Measurements from ENCODE around the gene FRMD4A.
"Not testable (repeated sequence)": the region's sequence is repeated elsewhere in the genome, so short reads cannot be mapped to it uniquely, and the experiment has no call there.

Gene FRMD4A

GRCh38 chr10:14236341-14236740 is 94.4 kb downstream of the FRMD4A start:
- H3K36me3 ChIP-seq (ENCODE audit: low read length), result no peaks in the 10 kb centered on the region
- H3K27me3 ChIP-seq (ENCODE audit: low read length), result no peaks in the 10 kb centered on the region
- H3K79me2 ChIP-seq (ENCODE audit: insufficient read depth, low read length), result no peaks in the 10 kb centered on the region
- H2AFZ ChIP-seq (ENCODE audit: low read depth, low read length, severe bottlenecking), result no peak overlapping the region
- TF ChIP-seq, protein P1, sequence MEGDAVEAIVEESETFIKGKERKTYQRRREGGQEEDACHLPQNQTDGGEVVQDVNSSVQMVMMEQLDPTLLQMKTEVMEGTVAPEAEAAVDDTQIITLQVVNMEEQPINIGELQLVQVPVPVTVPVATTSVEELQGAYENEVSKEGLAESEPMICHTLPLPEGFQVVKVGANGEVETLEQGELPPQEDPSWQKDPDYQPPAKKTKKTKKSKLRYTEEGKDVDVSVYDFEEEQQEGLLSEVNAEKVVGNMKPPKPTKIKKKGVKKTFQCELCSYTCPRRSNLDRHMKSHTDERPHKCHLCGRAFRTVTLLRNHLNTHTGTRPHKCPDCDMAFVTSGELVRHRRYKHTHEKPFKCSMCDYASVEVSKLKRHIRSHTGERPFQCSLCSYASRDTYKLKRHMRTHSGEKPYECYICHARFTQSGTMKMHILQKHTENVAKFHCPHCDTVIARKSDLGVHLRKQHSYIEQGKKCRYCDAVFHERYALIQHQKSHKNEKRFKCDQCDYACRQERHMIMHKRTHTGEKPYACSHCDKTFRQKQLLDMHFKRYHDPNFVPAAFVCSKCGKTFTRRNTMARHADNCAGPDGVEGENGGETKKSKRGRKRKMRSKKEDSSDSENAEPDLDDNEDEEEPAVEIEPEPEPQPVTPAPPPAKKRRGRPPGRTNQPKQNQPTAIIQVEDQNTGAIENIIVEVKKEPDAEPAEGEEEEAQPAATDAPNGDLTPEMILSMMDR (IDR thresholded peaks at IDR 0.05; ENCODE audit: insufficient read depth, low read length, poor library complexity, severe bottlenecking), result no peak
- no peak for TF ChIP-seq EZH2phosphoT487 (conservative IDR thresholded peaks at IDR 0.05; ENCODE audit: low read length)
- H3K27ac ChIP-seq (ENCODE audit: low read depth, low read length), result no peak overlapping the region
- no peaks in the 10 kb centered on the region for H3F3A ChIP-seq (ENCODE audit: insufficient read depth)
- H3K9me2 ChIP-seq (replicated peaks; ENCODE audit: insufficient read depth, low read length), result no peaks in the 10 kb centered on the region
- H3K9ac ChIP-seq (ENCODE audit: low read length), result no peak overlapping the region
- H3K9me3 ChIP-seq (ENCODE audit: insufficient read depth, low read length), result no peaks in the 10 kb centered on the region
- no peaks in the 10 kb centered on the region for H4K20me1 ChIP-seq (ENCODE audit: low read depth, low read length)
- H3K4me2 ChIP-seq (ENCODE audit: low read depth, low read length, poor library complexity, severe bottlenecking), result no peak overlapping the region
- H3K4me3 ChIP-seq (ENCODE audit: insufficient read depth, low read length, poor library complexity, severe bottlenecking), result no peak overlapping the region

GRCh38 chr10:14235566-14236195 is 95.0 kb downstream of the FRMD4A start:
- no peaks in the 10 kb centered on the region for H3K9me3 ChIP-seq (ENCODE audit: insufficient read depth, low read length)
- no peaks in the 10 kb centered on the region for H3K79me2 ChIP-seq (ENCODE audit: insufficient read depth, low read length)
- no peak overlapping the region for H3K27ac ChIP-seq (ENCODE audit: low read depth, low read length)
- H3K27me3 ChIP-seq (ENCODE audit: low read length), result no peaks in the 10 kb centered on the region
- no peak overlapping the region for H3K4me2 ChIP-seq (ENCODE audit: low read depth, low read length, poor library complexity, severe bottlenecking)
- H3K9me2 ChIP-seq (replicated peaks; ENCODE audit: insufficient read depth, low read length), result no peaks in the 10 kb centered on the region
- TF ChIP-seq, protein P1 (IDR thresholded peaks at IDR 0.05; ENCODE audit: insufficient read depth, low read length, poor library complexity, severe bottlenecking), result no peak
- TF ChIP-seq EZH2phosphoT487 (conservative IDR thresholded peaks at IDR 0.05; ENCODE audit: low read length), result no peak
- H3K9ac ChIP-seq (ENCODE audit: low read length), result no peak overlapping the region
- H3K4me3 ChIP-seq (ENCODE audit: insufficient read depth, low read length, poor library complexity, severe bottlenecking), result no peak overlapping the region
- no peaks in the 10 kb centered on the region for H3F3A ChIP-seq (ENCODE audit: insufficient read depth)
- H2AFZ ChIP-seq (ENCODE audit: low read depth, low read length, severe bottlenecking), result no peak overlapping the region
- no peaks in the 10 kb centered on the region for H3K36me3 ChIP-seq (ENCODE audit: low read length)
- H4K20me1 ChIP-seq (ENCODE audit: low read depth, low read length), result no peaks in the 10 kb centered on the region

- Histone ChIP-seq H3K9me2 (replicated peaks; ENCODE audit: insufficient read depth, low read length) (no peaks in the 10 kb centered on the region), H3K36me3 (ENCODE audit: low read length) (no peaks in the 10 kb centered on the region), H3K4me2 (ENCODE audit: low read depth, low read length, poor library complexity, severe bottlenecking) (no peak overlapping the region), H2AFZ (ENCODE audit: low read depth, low read length, severe bottlenecking) (no peak overlapping the region), H3K9me3 (ENCODE audit: insufficient read depth, low read length) (no peaks in the 10 kb centered on the region), H3K4me3 (ENCODE audit: insufficient read depth, low read length, poor library complexity, severe bottlenecking) (no peak overlapping the region), H3F3A (ENCODE audit: insufficient read depth) (no peaks in the 10 kb centered on the region), H3K9ac (ENCODE audit: low read length) (no peak overlapping the region), H3K79me2 (ENCODE audit: insufficient read depth, low read length) (no peaks in the 10 kb centered on the region), H3K27me3 (ENCODE audit: low read length) (no peaks in the 10 kb centered on the region), H4K20me1 (ENCODE audit: low read depth, low read length) (no peaks in the 10 kb centered on the region), H3K27ac (ENCODE audit: low read depth, low read length) (no peak overlapping the region)
- TF ChIP-seq, protein P1 (IDR thresholded peaks at IDR 0.05; ENCODE audit: insufficient read depth, low read length, poor library complexity, severe bottlenecking), result no peak
- TF ChIP-seq EZH2phosphoT487 (conservative IDR thresholded peaks at IDR 0.05; ENCODE audit: low read length), result no peak
These were observed 97.2 kb downstream of the FRMD4A start for GRCh38 chr10:14233566-14233965.

- H4K20me1 ChIP-seq (ENCODE audit: low read depth, low read length); H3K9me2 ChIP-seq (replicated peaks; ENCODE audit: insufficient read depth, low read length); H3K9me3 ChIP-seq (ENCODE audit: insufficient read depth, low read length): not testable (repeated sequence)
These were observed 101.9 kb downstream of the FRMD4A start for GRCh38 chr10:14228798-14229197.

More at GRCh38 chr10:14228798-14229197, 101.9 kb downstream of the FRMD4A start:
- H3K27me3 ChIP-seq (ENCODE audit: low read length); H3F3A ChIP-seq (ENCODE audit: insufficient read depth); H3K4me3 ChIP-seq (ENCODE audit: insufficient read depth, low read length, poor library complexity, severe bottlenecking); H3K4me2 ChIP-seq (ENCODE audit: low read depth, low read length, poor library complexity, severe bottlenecking); H3K9ac ChIP-seq (ENCODE audit: low read length); H3K79me2 ChIP-seq (ENCODE audit: insufficient read depth, low read length); H3K36me3 ChIP-seq (ENCODE audit: low read length); H2AFZ ChIP-seq (ENCODE audit: low read depth, low read length, severe bottlenecking); H3K27ac ChIP-seq (ENCODE audit: low read depth, low read length): not testable (repeated sequence)

Data from SU-DHL-6 (cell line).